Effector memory CD4-positive, alpha-beta T cell (primary cell): ENCODE results near the gene CTTN.

ENCODE experiments used
- DNase-seq, 3 donors: peaks; one replicate each; pipeline ENCODE4 v3.0.0-alpha.2; 2020
- H3K27ac ChIP-seq: 2 replicates; pipeline ENCODE4 v1.7.0; 2013; ENCODE audit warnings: mild to moderate bottlenecking, low read length, moderate library complexity; ENCODE audit not compliant: insufficient read depth, poor library complexity, severe bottlenecking
- H3K27me3 ChIP-seq: replicated peaks from 2 replicates; pipeline ENCODE4 v1.7.0; 2013; ENCODE audit warnings: mild to moderate bottlenecking, low read length; ENCODE audit not compliant: insufficient read depth, control insufficient read depth, poor library complexity, severe bottlenecking
- H3K36me3 ChIP-seq: 2 replicates; pipeline ENCODE4 v1.7.0; 2013; ENCODE audit warnings: mild to moderate bottlenecking, low read length, moderate library complexity; ENCODE audit not compliant: control insufficient read depth, insufficient read depth
- H3K4me1 ChIP-seq: 2 replicates; pipeline ENCODE4 v1.7.0; 2013; ENCODE audit warnings: low read length, mild to moderate bottlenecking; ENCODE audit not compliant: control insufficient read depth, insufficient read depth, poor library complexity, severe bottlenecking
- H3K4me3 ChIP-seq: 2 replicates; pipeline ENCODE4 v1.7.0; 2013; ENCODE audit warnings: low read length, low read depth, mild to moderate bottlenecking; ENCODE audit not compliant: insufficient read depth, poor library complexity, severe bottlenecking
- H3K9me3 ChIP-seq: 2 replicates; pipeline ENCODE4 v1.7.0; 2013; ENCODE audit warnings: mild to moderate bottlenecking, low read length, moderate library complexity; ENCODE audit not compliant: control insufficient read depth

CTTN gene

GRCh38 chr11:70471254-70471653, 72.9 kb downstream of the CTTN start:
- Histone ChIP-seq H3K4me3 (no peak overlapping the region), H3K36me3 (no peaks in the 10 kb centered on the region), H3K27me3 (no peaks in the 10 kb centered on the region), H3K27ac (no peak overlapping the region), H3K9me3 (no peaks in the 10 kb centered on the region), H3K4me1 (no peaks in the 10 kb centered on the region)
- DNase-seq, result no peak

GRCh38 chr11:70472240-70472639, 73.9 kb downstream of the CTTN start:
- Histone ChIP-seq H3K36me3 (no peaks in the 10 kb centered on the region), H3K27me3 (no peaks in the 10 kb centered on the region), H3K4me1 (no peaks in the 10 kb centered on the region), H3K4me3 (no peak overlapping the region), H3K27ac (no peak overlapping the region), H3K9me3 (no peaks in the 10 kb centered on the region)
- DNase-seq, result no peak

- Histone ChIP-seq H3K9me3 (no peaks in the 10 kb centered on the region), H3K4me1 (no peaks in the 10 kb centered on the region), H3K27ac (no peak overlapping the region), H3K4me3 (no peak overlapping the region), H3K27me3 (no peaks in the 10 kb centered on the region), H3K36me3 (no peaks in the 10 kb centered on the region)
- no peak for DNase-seq
Observed at GRCh38 chr11:70473186-70473872, 75.0 kb downstream of the CTTN start.

- Histone ChIP-seq H3K27me3 (no peaks in the 10 kb centered on the region), H3K27ac (no peak overlapping the region), H3K9me3 (no peaks in the 10 kb centered on the region), H3K4me3 (no peak overlapping the region), H3K4me1 (no peaks in the 10 kb centered on the region), H3K36me3 (no peaks in the 10 kb centered on the region)
- DNase-seq, result no peak
Observed at GRCh38 chr11:70473873-70474690, 75.8 kb downstream of the CTTN start.

GRCh38 chr11:70474710-70475109, 76.4 kb downstream of the CTTN start:
- Histone ChIP-seq H3K4me3 (no peak overlapping the region), H3K4me1 (no peaks in the 10 kb centered on the region), H3K27me3 (no peaks in the 10 kb centered on the region), H3K9me3 (no peaks in the 10 kb centered on the region), H3K36me3 (no peaks in the 10 kb centered on the region), H3K27ac (no peak overlapping the region)
- DNase-seq, result no peak

- Histone ChIP-seq H3K36me3 (no peaks in the 10 kb centered on the region), H3K4me3 (no peak overlapping the region), H3K9me3 (no peaks in the 10 kb centered on the region), H3K27ac (no peak overlapping the region), H3K27me3 (no peaks in the 10 kb centered on the region), H3K4me1 (no peaks in the 10 kb centered on the region)
- DNase-seq, result no peak
Observed at GRCh38 chr11:70476669-70477068, 78.3 kb downstream of the CTTN start.

- no peak for DNase-seq
- Histone ChIP-seq H3K4me1 (no peaks in the 10 kb centered on the region), H3K27ac (no peak overlapping the region), H3K9me3 (no peaks in the 10 kb centered on the region), H3K27me3 (no peaks in the 10 kb centered on the region), H3K36me3 (no peaks in the 10 kb centered on the region), H3K4me3 (no peak overlapping the region)
Observed at GRCh38 chr11:70477176-70477575, 78.8 kb downstream of the CTTN start.

GRCh38 chr11:70477609-70478008, 79.3 kb downstream of the CTTN start:
- H3K9me3 ChIP-seq, result no peaks in the 10 kb centered on the region
- no peak for DNase-seq
- no peak overlapping the region for H3K27ac ChIP-seq
- no peaks in the 10 kb centered on the region for H3K27me3 ChIP-seq
- H3K4me1 ChIP-seq, result no peaks in the 10 kb centered on the region
- no peak overlapping the region for H3K4me3 ChIP-seq
- no peaks in the 10 kb centered on the region for H3K36me3 ChIP-seq

- H3K9me3 ChIP-seq, result no peaks in the 10 kb centered on the region
- no peak overlapping the region for H3K27ac ChIP-seq
- DNase-seq, result no peak
- H3K4me1 ChIP-seq, result no peaks in the 10 kb centered on the region
- no peaks in the 10 kb centered on the region for H3K36me3 ChIP-seq
- no peak overlapping the region for H3K4me3 ChIP-seq
- H3K27me3 ChIP-seq, result no peaks in the 10 kb centered on the region
Observed at GRCh38 chr11:70478166-70478890, 80.0 kb downstream of the CTTN start.

GRCh38 chr11:70480711-70481110, 82.4 kb downstream of the CTTN start:
- no peak for DNase-seq
- Histone ChIP-seq H3K27ac (no peak overlapping the region), H3K9me3 (no peaks in the 10 kb centered on the region), H3K4me3 (no peak overlapping the region), H3K36me3 (no peaks in the 10 kb centered on the region), H3K4me1 (no peaks in the 10 kb centered on the region), H3K27me3 (no peaks in the 10 kb centered on the region)
